Limb (tissue), 2 donors: ENCODE results near the gene CEACAM7.
"Not testable (repeated sequence)": the region's sequence is repeated elsewhere in the genome, so short reads cannot be mapped to it uniquely, and the experiment has no call there.

ENCODE experiments used
- DNase-seq, 2 donors: peaks; one replicate each; pipeline ENCODE4 v3.0.0-alpha.2; 2016; ENCODE audit errors: extremely low spot score in 2 of 2

Gene CEACAM7

DNA sequence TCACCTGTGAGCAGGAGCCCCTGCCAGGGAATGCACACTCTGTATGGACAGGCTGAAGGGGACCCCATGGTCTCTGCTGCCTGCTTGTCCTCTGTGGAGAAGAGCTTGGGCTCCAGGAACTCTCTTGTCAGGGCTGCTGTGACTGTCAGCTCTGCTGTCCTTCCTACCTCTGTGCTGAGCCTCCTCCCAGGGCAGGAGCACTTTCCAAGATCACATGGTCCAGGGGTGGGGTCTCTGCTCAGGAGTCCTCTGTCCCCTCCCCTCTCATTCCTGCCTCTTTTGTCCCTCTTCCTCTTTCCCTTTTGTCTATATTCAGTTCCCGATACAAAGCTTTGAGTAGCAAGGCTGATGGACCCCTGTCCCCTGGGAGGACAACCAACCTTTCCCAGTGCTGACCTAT, at the start of gene CEACAM7:
Gene CEACAM7, minus strand, starts transcription at position 173 of the 400 bp plus-strand sequence. Its CDS starts 105 bp downstream, at position 68.
- no peak for DNase-seq

GRCh38 chr19:41735071-41735600, 47.1 kb upstream of the CEACAM7 start:
- DNase-seq = no peak

DNA sequence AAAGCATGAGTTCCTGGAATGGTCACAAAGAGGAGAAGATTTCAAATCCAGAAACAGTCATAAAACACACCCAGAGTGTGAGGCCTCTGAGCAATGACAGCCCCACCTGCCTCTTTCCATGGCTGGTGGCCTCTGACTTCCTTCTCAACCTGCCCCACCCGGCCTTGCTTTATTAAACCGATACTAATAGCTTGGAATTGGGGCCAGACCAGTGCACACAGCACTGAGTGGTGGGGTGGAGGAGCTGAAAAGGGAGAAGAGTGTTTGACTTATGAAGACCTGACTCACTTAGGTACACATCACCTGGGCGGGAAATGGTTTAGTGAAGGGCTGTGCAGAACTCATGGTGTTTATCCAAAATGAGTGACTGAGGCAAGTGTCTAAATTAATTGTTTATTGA, 46.5 kb upstream of the CEACAM7 start:
- no peak for DNase-seq

DNA sequence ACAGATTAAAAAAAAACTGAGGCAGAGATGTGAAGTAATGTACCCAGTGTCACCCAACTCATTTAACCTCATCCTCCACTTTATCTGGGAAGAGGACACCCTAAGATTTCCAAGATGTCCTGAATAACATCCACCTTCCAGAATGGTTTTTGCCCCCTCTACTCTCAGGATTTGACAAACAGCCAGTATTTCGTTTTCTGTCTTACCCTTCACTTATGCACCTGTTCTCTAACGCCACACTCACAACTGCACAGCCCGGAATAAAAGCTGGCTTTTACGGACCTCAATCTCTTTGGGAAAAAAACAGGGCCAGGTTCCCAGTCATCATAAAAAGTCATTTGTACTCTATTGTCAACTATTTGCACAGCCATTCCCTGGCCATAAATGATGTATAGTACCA, 46.1 kb upstream of the CEACAM7 start:
- DNase-seq = no peak

GRCh38 chr19:41726493-41726892, 38.4 kb upstream of the CEACAM7 start:
- DNase-seq = no peak

GRCh38 chr19:41720103-41720502, 32.0 kb upstream of the CEACAM7 start:
- no peak for DNase-seq

GRCh38 chr19:41718761-41719160, 30.7 kb upstream of the CEACAM7 start:
- DNase-seq = no peak

- DNase-seq = no peak
Measured at GRCh38 chr19:41714598-41714997, 26.5 kb upstream of the CEACAM7 start.

DNA sequence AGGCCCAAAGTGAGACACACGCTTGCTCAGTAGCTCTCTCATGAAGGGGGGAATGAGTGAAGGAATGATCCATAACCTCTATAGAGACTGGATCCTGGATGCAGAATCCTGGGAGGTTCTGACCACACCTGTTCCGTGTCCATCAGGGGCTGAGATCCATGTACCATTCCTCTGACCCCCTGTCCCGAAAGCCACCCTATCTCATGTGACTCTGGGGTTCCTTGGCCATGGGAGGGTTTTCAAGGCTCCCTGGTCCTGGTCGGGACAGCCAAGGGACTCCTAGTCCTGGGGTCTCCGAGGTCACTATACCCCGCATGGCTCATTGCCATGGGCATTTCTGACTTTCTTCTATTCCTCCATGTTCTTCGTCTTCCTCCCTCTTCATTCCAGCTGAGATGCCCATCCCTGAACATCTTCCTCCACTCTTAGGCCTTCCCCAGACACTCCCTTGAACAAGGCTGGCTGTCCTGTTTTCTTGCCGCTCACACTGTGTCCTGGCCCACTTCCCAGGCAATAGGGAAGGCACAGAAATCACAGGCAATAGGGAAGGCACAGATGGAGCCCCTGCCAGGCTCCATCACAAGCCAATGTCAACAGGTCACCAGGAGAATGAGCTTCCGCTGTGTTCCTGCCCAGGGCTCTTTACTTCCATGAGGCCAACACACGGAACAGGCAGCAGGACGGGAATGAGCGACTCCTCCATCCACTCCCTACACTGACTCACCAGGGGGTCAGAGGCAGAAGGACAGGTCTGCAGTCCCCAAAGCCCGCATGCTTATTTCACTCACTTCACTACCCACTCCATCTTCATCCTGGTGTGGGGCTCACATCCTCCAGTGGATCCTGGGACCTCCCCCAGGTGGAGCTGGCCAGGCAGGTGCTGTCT, 23.5 kb upstream of the CEACAM7 start:
- no peak for DNase-seq

GRCh38 chr19:41709951-41710645, 22.0 kb upstream of the CEACAM7 start:
- DNase-seq = no peak

DNA sequence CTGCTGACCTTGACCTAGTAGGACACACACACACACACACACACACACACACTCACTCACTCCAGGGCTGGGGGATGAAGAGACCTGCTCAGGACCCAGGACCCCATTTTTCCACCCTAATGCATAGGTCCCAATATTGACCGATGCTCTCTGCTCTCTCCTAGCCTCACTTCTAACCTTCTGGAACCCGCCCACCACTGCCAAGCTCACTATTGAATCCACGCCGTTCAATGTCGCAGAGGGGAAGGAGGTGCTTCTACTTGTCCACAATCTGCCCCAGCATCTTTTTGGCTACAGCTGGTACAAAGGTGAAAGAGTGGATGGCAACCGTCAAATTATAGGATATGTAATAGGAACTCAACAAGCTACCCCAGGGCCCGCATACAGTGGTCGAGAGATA, 21.4 kb upstream of the CEACAM7 start:
- not testable (repeated sequence) for DNase-seq

DNA sequence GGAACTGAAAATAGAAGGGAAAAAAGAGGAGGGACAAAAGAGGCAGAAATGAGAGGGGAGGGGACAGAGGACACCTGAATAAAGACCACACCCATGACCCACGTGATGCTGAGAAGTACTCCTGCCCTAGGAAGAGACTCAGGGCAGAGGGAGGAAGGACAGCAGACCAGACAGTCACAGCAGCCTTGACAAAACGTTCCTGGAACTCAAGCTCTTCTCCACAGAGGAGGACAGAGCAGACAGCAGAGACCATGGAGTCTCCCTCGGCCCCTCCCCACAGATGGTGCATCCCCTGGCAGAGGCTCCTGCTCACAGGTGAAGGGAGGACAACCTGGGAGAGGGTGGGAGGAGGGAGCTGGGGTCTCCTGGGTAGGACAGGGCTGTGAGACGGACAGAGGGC, 20.4 kb upstream of the CEACAM7 start, which contains the start of gene CEACAM5:
Gene CEACAM5, plus strand, starts transcription at position 146 of the 400 bp plus-strand sequence. Its CDS starts 106 bp downstream, at position 252.
- DNase-seq = no peak

GRCh38 chr19:41707871-41708371, 19.9 kb upstream of the CEACAM7 start:
- no peak for DNase-seq

DNA sequence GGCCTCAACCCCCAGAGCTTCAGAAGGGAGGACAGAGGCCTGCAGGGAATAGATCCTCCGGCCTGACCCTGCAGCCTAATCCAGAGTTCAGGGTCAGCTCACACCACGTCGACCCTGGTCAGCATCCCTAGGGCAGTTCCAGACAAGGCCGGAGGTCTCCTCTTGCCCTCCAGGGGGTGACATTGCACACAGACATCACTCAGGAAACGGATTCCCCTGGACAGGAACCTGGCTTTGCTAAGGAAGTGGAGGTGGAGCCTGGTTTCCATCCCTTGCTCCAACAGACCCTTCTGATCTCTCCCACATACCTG, 19.4 kb upstream of the CEACAM7 start:
- DNase-seq = no peak

GRCh38 chr19:41706741-41707501, 18.9 kb upstream of the CEACAM7 start:
- peak in 1 of 2 donors; percentile 33 for DNase-seq

GRCh38 chr19:41705393-41706174, 17.5 kb upstream of the CEACAM7 start:
- peak in 1 of 2 donors; percentile 54 for DNase-seq

DNA sequence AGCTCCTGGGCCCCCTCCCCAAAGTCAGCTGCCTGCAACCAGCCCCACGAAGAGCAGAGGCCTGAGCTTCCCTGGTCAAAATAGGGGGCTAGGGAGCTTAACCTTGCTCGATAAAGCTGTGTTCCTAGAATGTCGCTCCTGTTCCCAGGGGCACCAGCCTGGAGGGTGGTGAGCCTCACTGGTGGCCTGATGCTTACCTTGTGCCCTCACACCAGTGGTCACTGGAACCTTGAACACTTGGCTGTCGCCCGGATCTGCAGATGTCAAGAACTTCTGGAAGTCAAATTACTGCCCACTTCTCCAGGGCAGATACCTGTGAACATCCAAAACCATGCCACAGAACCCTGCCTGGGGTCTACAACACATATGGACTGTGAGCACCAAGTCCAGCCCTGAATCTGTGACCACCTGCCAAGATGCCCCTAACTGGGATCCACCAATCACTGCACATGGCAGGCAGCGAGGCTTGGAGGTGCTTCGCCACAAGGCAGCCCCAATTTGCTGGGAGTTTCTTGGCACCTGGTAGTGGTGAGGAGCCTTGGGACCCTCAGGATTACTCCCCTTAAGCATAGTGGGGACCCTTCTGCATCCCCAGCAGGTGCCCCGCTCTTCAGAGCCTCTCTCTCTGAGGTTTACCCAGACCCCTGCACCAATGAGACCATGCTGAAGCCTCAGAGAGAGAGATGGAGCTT, 15.7 kb upstream of the CEACAM7 start:
- no peak for DNase-seq

GRCh38 chr19:41702171-41702651, 14.1 kb upstream of the CEACAM7 start:
- no peak for DNase-seq

DNA sequence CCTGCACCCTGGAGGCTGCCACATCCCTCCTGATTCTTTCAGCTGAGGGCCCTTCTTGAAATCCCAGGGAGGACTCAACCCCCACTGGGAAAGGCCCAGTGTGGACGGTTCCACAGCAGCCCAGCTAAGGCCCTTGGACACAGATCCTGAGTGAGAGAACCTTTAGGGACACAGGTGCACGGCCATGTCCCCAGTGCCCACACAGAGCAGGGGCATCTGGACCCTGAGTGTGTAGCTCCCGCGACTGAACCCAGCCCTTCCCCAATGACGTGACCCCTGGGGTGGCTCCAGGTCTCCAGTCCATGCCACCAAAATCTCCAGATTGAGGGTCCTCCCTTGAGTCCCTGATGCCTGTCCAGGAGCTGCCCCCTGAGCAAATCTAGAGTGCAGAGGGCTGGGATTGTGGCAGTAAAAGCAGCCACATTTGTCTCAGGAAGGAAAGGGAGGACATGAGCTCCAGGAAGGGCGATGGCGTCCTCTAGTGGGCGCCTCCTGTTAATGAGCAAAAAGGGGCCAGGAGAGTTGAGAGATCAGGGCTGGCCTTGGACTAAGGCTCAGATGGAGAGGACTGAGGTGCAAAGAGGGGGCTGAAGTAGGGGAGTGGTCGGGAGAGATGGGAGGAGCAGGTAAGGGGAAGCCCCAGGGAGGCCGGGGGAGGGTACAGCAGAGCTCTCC, 13.5 kb upstream of the CEACAM7 start:
- no peak for DNase-seq
